ENCODE results near the gene ANKRD45. TPM values are rescaled to one million over a fixed set of nuclear protein-coding genes. Genes with fewer than 3 reads are reported as not detected.
"Not testable (repeated sequence)": the region's sequence is repeated elsewhere in the genome, so short reads cannot be mapped to it uniquely, and the experiment has no call there.

ANKRD45 gene
- total and polyA plus RNA-seq, 3 experiments from 2014 or later, result not detected

DNA sequence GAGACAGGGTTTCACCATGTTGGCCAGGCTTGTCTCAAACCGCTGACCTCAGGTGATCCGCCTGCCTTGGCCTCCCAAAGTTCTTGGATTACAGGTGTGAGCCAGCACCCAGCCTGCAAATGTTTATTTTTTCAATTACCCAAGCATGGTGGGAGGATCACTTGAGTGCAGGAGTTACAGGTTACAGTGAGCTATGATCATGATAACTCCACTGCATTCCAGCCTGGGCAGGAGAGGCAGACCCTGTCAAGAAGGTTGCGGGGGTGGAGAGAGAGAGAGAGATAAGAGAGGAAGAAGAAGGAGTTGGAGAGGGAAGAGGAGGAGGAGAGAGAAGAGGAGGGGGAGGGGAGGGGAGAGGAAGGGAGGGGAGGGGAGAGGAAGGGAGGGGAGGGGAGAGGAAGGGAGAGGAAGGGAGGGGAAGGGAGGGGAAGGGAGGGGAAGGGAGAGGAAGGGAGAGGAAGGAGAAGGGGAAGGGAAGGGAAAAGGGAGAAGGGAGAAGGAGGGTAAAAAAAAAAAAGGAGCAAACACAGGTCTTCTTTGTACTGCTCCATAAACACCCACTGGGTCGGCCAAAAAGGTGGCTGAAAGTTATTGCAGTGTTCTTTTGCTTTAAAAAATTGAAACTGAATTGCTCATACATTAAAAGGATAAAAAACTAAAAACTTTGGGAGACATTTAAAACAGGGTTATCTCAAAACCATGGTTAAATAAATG, 61.0 kb downstream of the ANKRD45 start:
- no peaks in the 10 kb centered on the region for H3K4me1 ChIP-seq (ENCODE audit: insufficient read depth, low read length)
- Mint-ChIP-seq H3K36me3 (peaks cover 0 to 7% (median 0%) of the 10 kb centered on the region in 3 donors), H3K4me1 (no peaks in the 10 kb centered on the region), H3K9me3 (no peaks in the 10 kb centered on the region), H3K27me3 (peaks cover 4 to 5% of the 10 kb centered on the region in 2 donors), H3K27ac (no peak overlapping the region), H3K4me3 (no peak overlapping the region)
- CTCF ChIA-PET, result no interaction called here
- DNase-seq, result no peak
- H3K27ac ChIP-seq (ENCODE audit: low read depth, low read length), result no peak overlapping the region
- H3K4me3 ChIP-seq (ENCODE audit: low read length), result no peak overlapping the region
- H3K9me3 ChIP-seq (ENCODE audit: low read length), result no peaks in the 10 kb centered on the region
- no peaks in the 10 kb centered on the region for H3K27me3 ChIP-seq (ENCODE audit: insufficient read depth, low read length, poor library complexity, severe bottlenecking)
- H3K36me3 ChIP-seq (ENCODE audit: insufficient read depth, low read length), result no peaks in the 10 kb centered on the region
- POLR2A ChIA-PET, result no interaction called here

GRCh38 chr1:173603056-173603591, 66.5 kb downstream of the ANKRD45 start, which contains the start of gene SLC9C2:
Gene SLC9C2 (minus strand): TSS chr1:173603072. CDS start chr1:173601776, 1,296 bp downstream.
- no peak for DNase-seq
- Histone ChIP-seq H3K4me1 (ENCODE audit: insufficient read depth, low read length) (no peaks in the 10 kb centered on the region), H3K27me3 (ENCODE audit: insufficient read depth, low read length, poor library complexity, severe bottlenecking) (no peaks in the 10 kb centered on the region), H3K4me3 (ENCODE audit: low read length) (no peak within 1 kb of the TSS), H3K27ac (ENCODE audit: low read depth, low read length) (peak within 1 kb of the TSS; percentile 25), H3K36me3 (ENCODE audit: insufficient read depth, low read length) (no peaks in the 10 kb centered on the region), H3K9me3 (ENCODE audit: low read length) (no peaks in the 10 kb centered on the region)
- H3K4me1 Mint-ChIP-seq, result peaks cover 7 to 11% (median 8%) of the 10 kb centered on the region in 3 donors
- H3K9me3 Mint-ChIP-seq, result no peaks in the 10 kb centered on the region
- ChIA-PET POLR2A (interaction anchor here (0.6 kb wide), 1 partner anchor 1421 kb away, joined by 4 read pairs; no protein-coding TSS in a partner anchor), CTCF (no interaction called here)
- peaks cover 6 to 9% of the 10 kb centered on the region in 2 donors for H3K27me3 Mint-ChIP-seq
- H3K4me3 Mint-ChIP-seq, result peak within 1 kb of the TSS in 1 of 7 donors; percentile 7
- H3K27ac Mint-ChIP-seq, result no peak within 1 kb of the TSS
- no peaks in the 10 kb centered on the region for H3K36me3 Mint-ChIP-seq

DNA sequence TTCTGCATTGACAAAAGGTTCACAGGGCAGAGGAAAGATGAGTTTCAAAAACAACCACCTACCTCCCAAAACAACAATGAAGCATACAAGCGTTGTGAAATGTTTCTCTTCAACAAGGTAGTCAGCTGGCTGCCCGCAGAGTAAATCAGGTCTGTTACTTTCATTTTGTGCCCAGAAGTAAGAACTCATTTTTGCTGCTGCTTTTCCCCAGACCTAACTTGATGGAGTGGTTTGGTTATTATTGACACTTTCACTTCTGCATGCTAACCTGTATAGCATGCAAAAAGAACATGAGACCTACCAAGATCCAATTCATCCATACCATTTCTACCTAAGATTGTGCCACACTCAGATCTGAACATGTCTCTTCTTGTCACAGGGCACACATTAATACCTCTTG, 68.1 kb downstream of the ANKRD45 start:
- no peaks in the 10 kb centered on the region for H3K36me3 Mint-ChIP-seq
- no peaks in the 10 kb centered on the region for H3K4me1 ChIP-seq (ENCODE audit: insufficient read depth, low read length)
- H3K27ac ChIP-seq (ENCODE audit: low read depth, low read length), result no peak overlapping the region
- H3K27me3 ChIP-seq (ENCODE audit: insufficient read depth, low read length, poor library complexity, severe bottlenecking), result no peaks in the 10 kb centered on the region
- ChIA-PET CTCF (no interaction called here), POLR2A (no interaction called here)
- peaks cover 7 to 11% (median 8%) of the 10 kb centered on the region in 3 donors for H3K4me1 Mint-ChIP-seq
- H3K9me3 Mint-ChIP-seq, result no peaks in the 10 kb centered on the region
- DNase-seq, result no peak
- no peaks in the 10 kb centered on the region for H3K9me3 ChIP-seq (ENCODE audit: low read length)
- H3K27ac Mint-ChIP-seq, result peak overlapping the region in 2 of 8 donors; percentile 13 to 59
- peak overlapping the region in 6 of 7 donors; percentile 3 to 55 (median 32) for H3K4me3 Mint-ChIP-seq
- H3K4me3 ChIP-seq (ENCODE audit: low read length), result no peak overlapping the region
- H3K27me3 Mint-ChIP-seq, result peaks cover 6 to 9% of the 10 kb centered on the region in 2 donors
- no peaks in the 10 kb centered on the region for H3K36me3 ChIP-seq (ENCODE audit: insufficient read depth, low read length)

DNA sequence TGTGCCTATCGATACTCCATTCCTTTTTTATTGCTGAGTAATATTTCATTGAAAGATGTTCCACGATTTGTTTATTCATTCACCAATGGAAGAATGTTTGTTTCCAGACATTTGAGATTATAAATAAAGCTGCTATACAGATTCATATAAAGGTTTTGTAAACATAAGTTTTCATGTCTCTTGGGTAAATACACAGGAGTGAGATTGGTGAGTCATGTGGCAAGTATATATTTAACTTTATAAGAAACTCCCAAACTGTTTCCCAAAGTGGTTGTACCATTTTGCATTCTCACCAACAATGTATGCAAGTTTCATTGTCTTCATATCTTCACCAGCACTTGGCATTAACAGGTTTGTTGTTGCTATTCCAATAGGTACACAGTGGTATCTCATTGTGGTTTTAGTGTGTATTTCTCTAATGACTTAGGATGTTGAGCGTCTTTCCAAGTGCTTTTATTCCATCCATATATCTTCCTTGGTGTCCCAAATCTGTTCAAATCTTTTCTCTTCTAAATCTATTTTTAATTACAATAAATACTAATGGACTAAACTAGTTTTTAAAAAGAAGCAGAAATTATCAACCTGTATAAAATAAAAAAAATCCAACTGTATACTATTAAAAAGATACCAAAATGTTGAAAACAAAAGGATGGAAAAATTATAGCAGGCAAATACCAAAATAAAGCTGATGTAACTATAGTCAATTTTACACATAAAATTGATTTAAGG, 73.4 kb downstream of the ANKRD45 start:
- H3K4me3 Mint-ChIP-seq, result no peak overlapping the region
- Histone ChIP-seq H3K27me3 (ENCODE audit: insufficient read depth, low read length, poor library complexity, severe bottlenecking) (no peaks in the 10 kb centered on the region), H3K4me1 (ENCODE audit: insufficient read depth, low read length) (no peaks in the 10 kb centered on the region), H3K4me3 (ENCODE audit: low read length) (no peak overlapping the region), H3K9me3 (ENCODE audit: low read length) (no peaks in the 10 kb centered on the region), H3K27ac (ENCODE audit: low read depth, low read length) (no peak overlapping the region), H3K36me3 (ENCODE audit: insufficient read depth, low read length) (no peaks in the 10 kb centered on the region)
- DNase-seq, result no peak
- peaks cover 3 to 14% of the 10 kb centered on the region in 2 donors for H3K27me3 Mint-ChIP-seq
- ChIA-PET CTCF (no interaction called here), POLR2A (no interaction called here)
- H3K4me1 Mint-ChIP-seq, result peaks cover 3 to 13% (median 9%) of the 10 kb centered on the region in 3 donors
- no peak overlapping the region for H3K27ac Mint-ChIP-seq
- peaks cover 0 to 6% (median 0%) of the 10 kb centered on the region in 5 donors for H3K9me3 Mint-ChIP-seq
- peaks cover 0 to 6% (median 0%) of the 10 kb centered on the region in 3 donors for H3K36me3 Mint-ChIP-seq

- H3K9me3 Mint-ChIP-seq; H3K9me3 ChIP-seq (ENCODE audit: low read length); POLR2A ChIA-PET; H3K27ac ChIP-seq (ENCODE audit: low read depth, low read length); CTCF ChIA-PET; H3K27me3 ChIP-seq (ENCODE audit: insufficient read depth, low read length, poor library complexity, severe bottlenecking); H3K4me3 Mint-ChIP-seq; H3K36me3 Mint-ChIP-seq; DNase-seq; H3K36me3 ChIP-seq (ENCODE audit: insufficient read depth, low read length); H3K4me3 ChIP-seq (ENCODE audit: low read length); H3K4me1 ChIP-seq (ENCODE audit: insufficient read depth, low read length): not testable (repeated sequence)
- Mint-ChIP-seq H3K4me1 (peaks cover 0 to 11% (median 9%) of the 10 kb centered on the region in 3 donors), H3K27ac (peak overlapping the region in 1 of 8 donors; percentile 20), H3K27me3 (peaks cover 2 to 11% of the 10 kb centered on the region in 2 donors)
Observed at GRCh38 chr1:173591138-173591537, 78.5 kb downstream of the ANKRD45 start.

- Mint-ChIP-seq H3K9me3 (no peaks in the 10 kb centered on the region), H3K27me3 (peaks cover 2 to 10% of the 10 kb centered on the region in 2 donors), H3K36me3 (no peaks in the 10 kb centered on the region), H3K4me1 (peaks cover 0 to 11% (median 9%) of the 10 kb centered on the region in 3 donors), H3K27ac (no peak overlapping the region), H3K4me3 (no peak overlapping the region)
- Histone ChIP-seq H3K27me3 (ENCODE audit: insufficient read depth, low read length, poor library complexity, severe bottlenecking) (no peaks in the 10 kb centered on the region), H3K4me1 (ENCODE audit: insufficient read depth, low read length) (no peaks in the 10 kb centered on the region), H3K4me3 (ENCODE audit: low read length) (no peak overlapping the region), H3K36me3 (ENCODE audit: insufficient read depth, low read length) (no peaks in the 10 kb centered on the region), H3K27ac (ENCODE audit: low read depth, low read length) (no peak overlapping the region), H3K9me3 (ENCODE audit: low read length) (no peaks in the 10 kb centered on the region)
- POLR2A ChIA-PET, result interaction anchor here (0.5 kb wide), 1 partner anchor 163 kb away, joined by 10 read pairs; no protein-coding TSS in a partner anchor
- DNase-seq, result no peak
- CTCF ChIA-PET, result no interaction called here
Observed at GRCh38 chr1:173590557-173590956, 79.1 kb downstream of the ANKRD45 start.

- H3K27ac Mint-ChIP-seq, result peak overlapping the region in 1 of 8 donors; percentile 2
- POLR2A ChIA-PET, result no interaction called here
Observed at GRCh38 chr1:173581383-173582079, 88.1 kb downstream of the ANKRD45 start.

More at GRCh38 chr1:173581383-173582079, 88.1 kb downstream of the ANKRD45 start:
- CTCF ChIA-PET, result no interaction called here
- Mint-ChIP-seq H3K4me1 (peaks cover 0 to 1% (median 0%) of the 10 kb centered on the region in 3 donors), H3K4me3 (no peak overlapping the region), H3K27me3 (peaks cover 0 to 4% of the 10 kb centered on the region in 2 donors), H3K36me3 (peaks cover 0 to 1% (median 0%) of the 10 kb centered on the region in 3 donors), H3K9me3 (no peaks in the 10 kb centered on the region)
- Histone ChIP-seq H3K9me3 (ENCODE audit: low read length) (no peaks in the 10 kb centered on the region), H3K4me1 (ENCODE audit: insufficient read depth, low read length) (no peaks in the 10 kb centered on the region), H3K4me3 (ENCODE audit: low read length) (no peak overlapping the region), H3K36me3 (ENCODE audit: insufficient read depth, low read length) (no peaks in the 10 kb centered on the region), H3K27me3 (ENCODE audit: insufficient read depth, low read length, poor library complexity, severe bottlenecking) (no peaks in the 10 kb centered on the region), H3K27ac (ENCODE audit: low read depth, low read length) (no peak overlapping the region)
- DNase-seq, result no peak
